ENCODE results near the gene SCAMP2. TPM values are rescaled to one million over a fixed set of nuclear protein-coding genes. Genes with fewer than 3 reads are reported as not detected.
A peak's percentile ranks its signal among the peaks of the same experiment; 100 is the strongest.

The SCAMP2 gene
- total RNA-seq, 1 donor from 2014 or later, result 39.3 TPM

DNA sequence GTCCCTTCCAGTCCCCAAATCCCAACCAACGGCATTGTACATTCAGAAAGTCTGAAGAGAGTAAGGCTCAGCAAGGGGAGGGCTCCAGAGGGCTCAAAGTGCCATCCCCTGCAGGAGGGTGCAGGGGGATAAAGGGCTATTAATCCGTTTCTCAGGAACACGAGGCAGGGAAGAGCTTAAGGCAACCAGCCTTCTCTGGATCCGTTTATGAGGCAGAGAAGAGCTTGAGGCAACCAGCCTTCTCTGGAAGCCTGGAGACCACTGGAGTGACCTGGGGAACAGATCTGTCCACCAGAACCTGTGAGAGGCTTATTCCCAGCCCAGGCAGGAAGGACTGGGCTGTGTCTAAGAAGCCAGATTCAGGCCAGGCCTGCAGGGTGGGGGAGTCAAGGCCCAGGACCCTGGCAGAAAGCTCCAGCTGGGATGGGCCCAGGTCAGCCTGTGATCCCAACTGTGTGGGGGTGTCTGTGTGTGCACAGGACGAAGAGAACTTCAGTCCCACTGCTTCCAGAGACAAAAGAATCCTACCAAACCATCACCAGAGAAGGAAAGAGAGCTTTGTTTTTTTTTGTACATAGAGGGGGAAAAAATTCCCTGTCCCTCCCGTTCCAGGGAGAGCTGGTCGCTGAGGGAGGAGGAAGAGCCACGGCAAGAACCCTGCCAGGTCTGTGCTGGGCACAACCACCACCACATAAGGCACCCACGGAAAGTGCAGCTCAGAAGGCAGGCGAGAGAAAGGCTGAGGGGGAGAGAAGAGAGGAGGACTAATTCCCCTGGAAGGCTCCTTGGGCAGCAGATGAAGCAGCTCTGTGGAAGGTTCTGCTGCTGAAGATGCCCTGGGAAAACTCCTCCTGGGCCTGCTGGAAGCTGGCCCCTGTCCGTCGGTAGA lies 28.6 kb downstream of the SCAMP2 start:
- H3K4me3 ChIP-seq (ENCODE audit: low read depth, low read length), result no peak overlapping the region
- no peak for DNase-seq (ENCODE audit: low read depth)
- TF ChIP-seq, protein P1, sequence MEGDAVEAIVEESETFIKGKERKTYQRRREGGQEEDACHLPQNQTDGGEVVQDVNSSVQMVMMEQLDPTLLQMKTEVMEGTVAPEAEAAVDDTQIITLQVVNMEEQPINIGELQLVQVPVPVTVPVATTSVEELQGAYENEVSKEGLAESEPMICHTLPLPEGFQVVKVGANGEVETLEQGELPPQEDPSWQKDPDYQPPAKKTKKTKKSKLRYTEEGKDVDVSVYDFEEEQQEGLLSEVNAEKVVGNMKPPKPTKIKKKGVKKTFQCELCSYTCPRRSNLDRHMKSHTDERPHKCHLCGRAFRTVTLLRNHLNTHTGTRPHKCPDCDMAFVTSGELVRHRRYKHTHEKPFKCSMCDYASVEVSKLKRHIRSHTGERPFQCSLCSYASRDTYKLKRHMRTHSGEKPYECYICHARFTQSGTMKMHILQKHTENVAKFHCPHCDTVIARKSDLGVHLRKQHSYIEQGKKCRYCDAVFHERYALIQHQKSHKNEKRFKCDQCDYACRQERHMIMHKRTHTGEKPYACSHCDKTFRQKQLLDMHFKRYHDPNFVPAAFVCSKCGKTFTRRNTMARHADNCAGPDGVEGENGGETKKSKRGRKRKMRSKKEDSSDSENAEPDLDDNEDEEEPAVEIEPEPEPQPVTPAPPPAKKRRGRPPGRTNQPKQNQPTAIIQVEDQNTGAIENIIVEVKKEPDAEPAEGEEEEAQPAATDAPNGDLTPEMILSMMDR (conservative IDR thresholded peaks at IDR 0.05; ENCODE audit: low read depth, low read length), result no peak

DNA sequence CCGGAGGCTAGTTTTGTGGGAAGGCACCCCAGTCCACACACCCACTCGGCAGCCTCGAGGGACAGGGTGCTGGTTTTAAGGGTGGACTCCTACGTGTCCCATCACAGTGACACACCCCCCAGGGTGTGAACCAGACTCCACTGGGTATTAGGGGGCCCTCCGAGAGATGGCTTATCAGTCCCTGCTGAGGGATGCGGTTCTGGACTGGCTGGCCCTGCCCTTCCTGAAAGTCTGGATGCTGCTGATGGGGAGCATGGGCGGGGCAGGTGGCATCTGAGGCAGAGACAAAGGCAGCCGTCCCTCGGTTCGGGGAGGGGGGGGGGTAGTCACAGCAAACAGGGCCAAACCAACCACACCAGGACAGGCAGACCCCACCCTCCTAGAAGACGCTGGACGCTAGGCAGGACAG lies 29.3 kb downstream of the SCAMP2 start:
- no peak for DNase-seq (ENCODE audit: low read depth)
- TF ChIP-seq, protein P1 (conservative IDR thresholded peaks at IDR 0.05; ENCODE audit: low read depth, low read length), result no peak
- no peak overlapping the region for H3K4me3 ChIP-seq (ENCODE audit: low read depth, low read length)

DNA sequence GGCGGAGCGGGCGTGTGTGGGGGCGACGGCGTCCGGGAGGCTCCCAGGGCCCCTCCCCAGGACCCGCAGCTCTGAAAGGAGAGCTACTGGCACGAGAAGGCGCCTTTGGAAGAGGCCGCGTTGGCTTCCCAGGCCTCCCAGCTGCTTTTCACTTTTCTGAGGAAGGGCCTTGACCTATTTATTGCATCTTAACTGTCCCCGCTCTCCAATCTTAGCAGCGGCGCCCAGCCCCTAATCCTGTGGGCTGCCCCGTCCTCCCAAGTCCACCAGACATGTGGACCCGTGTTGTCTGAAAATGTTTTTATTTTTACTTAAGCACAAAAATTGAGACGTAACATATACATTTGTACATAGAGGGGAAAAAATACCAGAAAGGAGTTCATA lies 29.7 kb downstream of the SCAMP2 start:
- TF ChIP-seq, protein P1 (conservative IDR thresholded peaks at IDR 0.05; ENCODE audit: low read depth, low read length), result no peak
- DNase-seq (ENCODE audit: low read depth), result no peak
- H3K4me3 ChIP-seq (ENCODE audit: low read depth, low read length), result peak overlapping the region; percentile 92

DNA sequence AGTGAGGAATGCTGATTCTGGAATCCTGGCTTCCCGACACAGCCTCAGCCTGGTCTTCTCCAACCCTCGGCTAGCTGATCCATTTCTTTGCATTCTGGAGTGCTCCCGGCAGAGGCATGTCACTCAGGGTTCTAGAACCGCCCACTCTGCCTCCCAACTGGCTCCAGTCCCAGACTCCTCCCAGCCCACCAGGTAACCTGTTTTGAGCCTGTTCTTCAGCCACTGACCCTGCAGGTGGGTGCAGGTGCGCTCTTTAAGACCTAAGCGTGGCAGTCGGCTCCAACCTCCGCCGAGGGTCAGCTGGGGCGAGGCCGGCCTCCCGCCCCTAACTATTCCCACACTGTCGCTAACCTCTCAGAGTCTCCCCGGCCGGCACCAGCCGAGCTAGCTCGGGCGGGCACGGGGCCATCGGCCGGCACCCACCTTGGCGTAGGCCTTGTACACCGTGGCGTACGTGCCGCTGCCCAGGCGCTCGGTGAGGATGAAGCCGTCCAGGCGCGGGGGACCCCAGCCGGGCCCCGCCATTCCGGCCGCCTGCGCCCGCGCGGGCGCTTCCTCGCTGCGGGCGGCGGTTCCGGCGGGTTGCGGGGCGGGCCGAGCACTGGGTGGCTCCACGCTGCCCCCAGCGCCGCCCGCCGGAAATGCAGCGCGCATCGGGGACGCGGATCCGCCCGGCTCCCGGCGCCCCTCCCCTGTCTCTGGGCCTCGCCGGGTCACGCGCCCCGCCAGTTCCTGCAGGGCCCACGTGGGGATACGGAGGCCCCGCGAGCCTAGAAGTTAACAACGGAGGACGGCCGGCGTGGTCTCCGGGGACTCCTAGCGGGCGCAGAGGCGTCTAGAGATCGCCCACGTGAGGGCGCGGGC lies 30.4 kb downstream of the SCAMP2 start, which contains the start of gene ULK3:
Gene ULK3, minus strand, starts transcription at position 576 of the 864 bp plus-strand sequence. Its CDS starts 51 bp downstream, at position 525.
- peak within 1 kb of the TSS; percentile 92 for H3K4me3 ChIP-seq (ENCODE audit: low read depth, low read length)
- TF ChIP-seq, protein P1 (conservative IDR thresholded peaks at IDR 0.05; ENCODE audit: low read depth, low read length), result peak; percentile 48
- no peak for DNase-seq (ENCODE audit: low read depth)

DNA sequence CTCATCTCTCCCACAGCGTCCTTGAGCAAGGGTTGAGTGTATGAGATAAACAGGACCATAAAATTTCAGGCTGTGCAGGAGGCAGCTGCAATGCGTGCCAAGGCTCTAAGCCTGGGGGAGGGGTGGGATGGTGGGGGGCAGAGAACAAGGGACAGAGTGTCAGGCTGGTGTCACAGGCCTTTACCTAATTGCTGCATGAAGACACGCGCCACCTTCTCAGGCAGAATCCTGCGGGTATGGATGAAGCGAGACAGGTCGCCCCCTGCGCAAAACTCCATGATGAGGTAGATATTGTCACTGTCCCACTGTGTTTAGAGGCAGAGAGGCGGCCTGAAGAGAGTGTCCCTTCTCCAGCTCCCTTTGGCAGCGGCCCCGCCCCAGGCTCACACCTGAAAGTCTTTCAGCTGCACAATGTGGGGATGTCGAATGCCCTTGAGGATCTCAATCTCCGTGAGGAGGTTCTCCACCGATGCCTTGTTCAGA lies 31.2 kb downstream of the SCAMP2 start:
- DNase-seq (ENCODE audit: low read depth), result no peak
- TF ChIP-seq, protein P1 (conservative IDR thresholded peaks at IDR 0.05; ENCODE audit: low read depth, low read length), result no peak
- H3K4me3 ChIP-seq (ENCODE audit: low read depth, low read length), result peak overlapping the region; percentile 92

DNA sequence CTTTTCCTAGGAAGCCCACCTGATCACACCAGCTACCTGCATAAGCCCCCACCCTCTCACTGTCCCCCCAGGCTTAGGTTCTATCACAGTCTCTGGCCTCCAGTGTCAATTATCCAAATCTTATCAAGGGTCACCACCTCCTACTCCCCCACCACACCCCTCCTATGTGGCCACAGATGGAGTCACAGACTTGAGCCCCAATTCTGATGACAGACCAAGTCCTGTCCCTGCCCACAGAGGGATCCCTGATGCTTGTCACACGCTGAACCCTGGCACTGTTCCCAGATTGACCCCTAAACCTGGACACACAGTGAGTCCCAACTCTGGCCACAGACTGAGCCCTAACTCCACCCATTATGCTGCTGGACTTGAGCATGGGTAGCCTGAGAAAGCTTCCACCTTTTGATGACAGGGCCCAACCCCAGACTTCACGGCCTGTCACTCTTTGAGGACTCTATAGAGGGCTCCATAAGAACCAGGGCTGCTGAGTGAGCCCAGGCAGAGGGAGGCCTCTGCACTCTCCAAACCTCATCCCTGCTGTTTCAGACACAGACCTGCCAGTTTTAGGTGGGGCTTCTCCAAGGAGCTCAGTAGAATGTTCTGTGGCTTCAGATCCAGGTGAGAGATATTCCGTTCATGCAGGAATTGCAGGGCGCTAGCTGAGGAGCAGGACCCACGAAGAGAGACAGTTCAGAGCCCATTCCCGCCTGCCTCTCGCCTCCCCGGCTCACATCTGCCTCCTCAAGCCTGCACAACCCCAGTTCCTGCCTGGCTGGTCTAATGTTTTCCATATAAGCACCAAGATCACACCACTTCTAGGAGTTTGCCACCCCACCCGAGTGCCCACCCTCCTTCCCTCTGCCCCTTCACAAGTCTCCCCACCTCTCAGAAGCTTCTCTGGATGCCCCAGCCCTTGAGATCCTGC lies 32.1 kb downstream of the SCAMP2 start:
- H3K4me3 ChIP-seq (ENCODE audit: low read depth, low read length), result no peak overlapping the region
- TF ChIP-seq, protein P1 (conservative IDR thresholded peaks at IDR 0.05; ENCODE audit: low read depth, low read length), result no peak
- DNase-seq (ENCODE audit: low read depth), result no peak

All from epithelial cell of proximal tubule (primary cell).